HG02623 (cell line): ENCODE measurements around the gene CLCNKB.

Experiments used
- ATAC-seq: cut with Tn5 transposase; IDR thresholded peaks from one replicate; pipeline ENCODE4 v1.9.1; 2021; ENCODE audit warnings: moderate library complexity; ENCODE audit not compliant: unreplicated experiment

Gene CLCNKB

GRCh38 chr1:16091296-16091695 is 47.7 kb downstream of the CLCNKB start:
- no peak for ATAC-seq

GRCh38 chr1:16092097-16092922 is 48.7 kb downstream of the CLCNKB start:
- ATAC-seq, result no peak

DNA sequence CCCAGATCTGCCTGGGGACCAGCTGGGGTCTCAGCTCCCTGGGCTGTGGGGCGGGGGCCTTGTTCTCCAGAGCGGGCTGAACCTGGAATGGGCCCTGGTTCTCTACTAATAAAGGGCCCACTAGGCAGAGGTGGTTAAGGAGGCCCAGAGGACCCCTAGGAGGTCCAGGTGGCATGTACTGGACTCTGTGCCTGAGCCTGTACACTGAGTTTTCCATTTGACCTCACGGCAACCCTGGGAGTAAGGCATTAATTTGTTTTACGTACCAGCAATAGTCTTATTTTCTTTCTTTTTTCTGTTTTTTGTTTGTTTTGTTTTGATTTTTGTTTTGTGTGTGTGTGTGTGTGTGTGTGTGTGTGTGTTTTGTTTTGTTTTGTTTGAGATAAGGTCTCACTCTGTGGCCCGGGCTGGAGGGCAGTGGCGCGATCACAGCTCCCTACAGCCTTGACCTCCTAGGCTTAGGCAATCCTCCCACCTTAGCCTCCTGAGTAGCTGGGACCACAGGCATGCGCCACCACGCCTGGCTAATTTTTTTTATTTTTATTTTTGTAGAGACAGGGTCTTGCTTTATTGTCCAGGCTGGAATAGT is 49.4 kb downstream of the CLCNKB start:
- ATAC-seq, result no peak

GRCh38 chr1:16093611-16094010 is 50.0 kb downstream of the CLCNKB start:
- no peak for ATAC-seq

DNA sequence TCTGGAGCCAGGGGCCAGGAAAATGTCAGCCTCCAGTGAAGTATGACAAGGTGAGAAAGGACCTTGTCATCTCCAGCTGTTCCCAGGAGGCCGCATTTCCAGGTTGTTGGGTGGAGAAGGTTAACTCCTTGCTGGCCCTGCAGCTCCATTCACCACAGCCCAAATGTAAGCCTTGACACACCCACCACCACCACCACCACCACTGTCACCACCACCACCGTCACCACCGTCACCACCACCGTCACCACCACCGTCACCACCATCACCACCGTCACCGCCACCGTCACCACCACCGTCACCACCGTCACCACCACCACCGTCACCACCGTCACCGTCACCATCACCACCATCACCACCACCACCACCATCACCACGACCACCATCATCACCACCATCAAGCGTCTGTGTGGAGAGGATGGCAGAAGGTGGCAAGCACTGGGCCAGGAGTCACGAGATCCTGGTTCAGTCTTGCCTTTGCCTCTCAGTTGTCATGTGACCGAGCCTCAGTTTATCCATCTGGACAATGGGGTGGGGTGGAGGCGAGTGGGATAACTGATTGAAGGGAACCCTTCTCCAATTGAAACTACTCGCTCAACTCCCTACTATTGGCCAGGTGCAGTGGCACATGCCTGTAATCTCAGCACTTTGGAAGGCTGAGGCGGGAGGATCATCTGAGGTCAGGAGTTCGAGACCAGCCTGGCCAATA is 51.0 kb downstream of the CLCNKB start:
- no peak for ATAC-seq

DNA sequence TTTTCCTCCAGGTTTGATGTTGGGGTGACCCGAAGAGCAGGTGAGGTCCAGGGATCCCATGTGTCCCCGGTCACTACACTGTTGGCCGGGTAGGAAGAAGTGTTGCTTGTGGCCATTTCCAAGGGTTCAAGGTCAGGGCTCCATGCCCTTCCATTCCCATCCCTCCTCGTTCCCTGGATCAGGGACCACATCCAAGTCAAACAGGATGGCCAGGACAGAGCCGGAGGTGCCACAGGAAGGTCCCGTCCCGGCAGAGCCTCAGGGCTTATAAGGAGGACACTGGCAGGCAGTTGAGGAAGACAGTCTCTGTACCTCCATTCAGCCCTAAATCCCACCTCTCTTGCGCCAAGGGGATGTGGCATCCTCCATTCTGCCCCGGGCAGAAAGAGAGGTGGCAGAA is 51.9 kb downstream of the CLCNKB start:
- no peak for ATAC-seq

- no peak for ATAC-seq
Observed at GRCh38 chr1:16099412-16099811, 55.8 kb downstream of the CLCNKB start.

- no peak for ATAC-seq
Observed at GRCh38 chr1:16101623-16102022, 58.0 kb downstream of the CLCNKB start.
